ENCODE results near the gene EMSY. TPM values are rescaled to one million over a fixed set of nuclear protein-coding genes. Genes with fewer than 3 reads are reported as not detected.
"Not testable (repeated sequence)": the region's sequence is repeated elsewhere in the genome, so short reads cannot be mapped to it uniquely, and the experiment has no call there.

The EMSY gene, protein sequence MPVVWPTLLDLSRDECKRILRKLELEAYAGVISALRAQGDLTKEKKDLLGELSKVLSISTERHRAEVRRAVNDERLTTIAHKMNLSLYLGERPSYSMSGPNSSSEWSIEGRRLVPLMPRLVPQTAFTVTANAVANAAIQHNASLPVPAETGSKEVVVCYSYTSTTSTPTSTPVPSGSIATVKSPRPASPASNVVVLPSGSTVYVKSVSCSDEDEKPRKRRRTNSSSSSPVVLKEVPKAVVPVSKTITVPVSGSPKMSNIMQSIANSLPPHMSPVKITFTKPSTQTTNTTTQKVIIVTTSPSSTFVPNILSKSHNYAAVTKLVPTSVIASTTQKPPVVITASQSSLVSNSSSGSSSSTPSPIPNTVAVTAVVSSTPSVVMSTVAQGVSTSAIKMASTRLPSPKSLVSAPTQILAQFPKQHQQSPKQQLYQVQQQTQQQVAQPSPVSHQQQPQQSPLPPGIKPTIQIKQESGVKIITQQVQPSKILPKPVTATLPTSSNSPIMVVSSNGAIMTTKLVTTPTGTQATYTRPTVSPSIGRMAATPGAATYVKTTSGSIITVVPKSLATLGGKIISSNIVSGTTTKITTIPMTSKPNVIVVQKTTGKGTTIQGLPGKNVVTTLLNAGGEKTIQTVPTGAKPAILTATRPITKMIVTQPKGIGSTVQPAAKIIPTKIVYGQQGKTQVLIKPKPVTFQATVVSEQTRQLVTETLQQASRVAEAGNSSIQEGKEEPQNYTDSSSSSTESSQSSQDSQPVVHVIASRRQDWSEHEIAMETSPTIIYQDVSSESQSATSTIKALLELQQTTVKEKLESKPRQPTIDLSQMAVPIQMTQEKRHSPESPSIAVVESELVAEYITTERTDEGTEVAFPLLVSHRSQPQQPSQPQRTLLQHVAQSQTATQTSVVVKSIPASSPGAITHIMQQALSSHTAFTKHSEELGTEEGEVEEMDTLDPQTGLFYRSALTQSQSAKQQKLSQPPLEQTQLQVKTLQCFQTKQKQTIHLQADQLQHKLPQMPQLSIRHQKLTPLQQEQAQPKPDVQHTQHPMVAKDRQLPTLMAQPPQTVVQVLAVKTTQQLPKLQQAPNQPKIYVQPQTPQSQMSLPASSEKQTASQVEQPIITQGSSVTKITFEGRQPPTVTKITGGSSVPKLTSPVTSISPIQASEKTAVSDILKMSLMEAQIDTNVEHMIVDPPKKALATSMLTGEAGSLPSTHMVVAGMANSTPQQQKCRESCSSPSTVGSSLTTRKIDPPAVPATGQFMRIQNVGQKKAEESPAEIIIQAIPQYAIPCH (N-terminal part only)
- total RNA-seq = 18.3 TPM

DNA sequence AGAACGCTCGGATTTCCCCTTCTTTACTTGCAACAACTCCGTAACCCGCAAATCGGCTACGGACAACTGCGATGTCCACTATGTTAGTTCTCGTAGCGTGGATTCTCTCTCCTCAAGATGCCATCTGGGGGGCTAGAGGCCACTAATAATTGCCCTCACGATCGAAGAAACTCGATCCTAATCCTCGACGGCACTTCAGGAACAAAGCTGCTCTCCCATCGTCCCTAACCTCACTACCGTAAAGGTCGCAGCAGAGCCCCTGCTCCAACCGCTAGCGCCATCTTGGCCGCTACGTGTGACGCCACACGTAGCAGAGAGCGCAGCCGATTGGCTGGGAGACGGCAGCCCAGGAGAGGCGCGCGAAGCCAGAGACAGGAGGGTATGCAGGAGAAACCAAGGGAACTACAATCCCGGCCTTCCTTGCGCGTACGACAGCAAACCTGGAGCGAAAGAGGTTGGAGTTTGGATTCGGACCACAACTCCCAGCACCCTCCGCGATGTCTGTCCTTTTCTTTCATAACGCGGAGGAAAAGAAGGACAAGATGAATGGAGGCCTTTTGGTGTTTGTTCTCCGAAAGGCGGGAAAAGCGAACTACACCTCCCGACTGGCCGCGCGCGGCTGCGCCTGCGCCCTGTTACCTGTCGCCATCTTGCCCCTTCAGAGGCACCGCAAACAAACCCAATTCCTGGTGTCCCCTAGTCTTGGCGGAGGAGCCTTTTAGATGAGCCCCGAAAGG, at the start of gene EMSY:
Gene EMSY (plus strand): TSS at position 635 of the 737 bp plus-strand sequence. CDS start 1,921 bp downstream, outside the sequence.
- peak; percentile 98 for DNase-seq (ENCODE audit: low spot score)

DNA sequence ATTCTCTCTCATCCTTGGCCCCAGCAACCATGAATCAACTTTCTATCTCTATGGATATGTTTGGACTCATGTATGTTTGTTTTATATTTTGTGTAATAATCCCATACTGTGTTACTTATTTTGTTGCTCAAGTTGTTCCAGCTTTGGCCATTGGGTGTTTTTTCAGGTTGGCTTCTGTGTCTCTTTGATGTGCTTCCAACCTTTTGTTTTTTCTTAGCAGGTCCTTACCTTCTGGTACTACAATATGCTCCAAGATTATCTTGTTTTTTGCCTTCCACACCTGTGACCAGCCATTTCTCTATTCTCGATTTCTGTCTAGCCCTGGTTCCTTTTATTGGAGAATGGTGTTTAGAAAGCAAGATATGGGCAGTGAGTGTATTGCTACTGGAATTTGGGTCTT, 49.5 kb upstream of the EMSY start:
- DNase-seq (ENCODE audit: low spot score) = no peak

DNA sequence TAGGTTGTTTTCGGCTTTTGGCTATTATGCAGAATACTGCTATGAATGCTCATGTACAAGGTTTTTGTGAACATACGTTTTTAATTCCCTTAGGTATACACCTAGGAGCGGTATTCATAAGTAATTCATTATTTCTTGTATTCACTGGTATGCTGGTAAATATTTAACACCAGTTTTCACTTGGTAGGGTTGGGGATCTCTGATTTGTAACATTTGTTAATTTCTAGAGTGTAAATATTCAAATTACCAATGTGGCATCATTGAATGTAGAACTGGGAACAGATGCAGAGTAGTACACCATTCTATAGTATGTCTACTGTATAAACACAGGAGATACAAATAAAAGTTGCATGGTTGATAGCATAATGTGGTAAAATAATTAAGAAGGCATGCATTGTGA, 47.4 kb upstream of the EMSY start:
- DNase-seq (ENCODE audit: low spot score) = no peak

DNA sequence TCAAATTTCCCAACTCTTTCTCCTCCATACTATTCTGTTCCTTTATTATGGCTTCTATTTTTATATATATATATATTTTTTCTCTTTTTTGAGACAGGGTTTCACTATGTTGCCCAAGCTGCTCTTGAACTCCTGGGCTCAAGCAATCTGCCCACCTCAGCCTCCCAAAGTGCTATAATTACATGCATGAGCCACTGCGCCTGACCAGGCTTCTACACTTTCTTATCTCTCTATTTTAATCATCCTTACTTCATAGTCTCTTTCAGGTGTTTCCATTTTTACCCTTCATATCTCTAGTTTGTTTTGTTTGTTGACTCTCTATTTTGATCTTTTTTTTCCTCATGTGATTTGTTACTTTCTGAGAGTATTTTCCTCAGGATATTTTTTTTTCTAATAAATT, 43.9 kb upstream of the EMSY start:
- DNase-seq (ENCODE audit: low spot score) = no peak

DNA sequence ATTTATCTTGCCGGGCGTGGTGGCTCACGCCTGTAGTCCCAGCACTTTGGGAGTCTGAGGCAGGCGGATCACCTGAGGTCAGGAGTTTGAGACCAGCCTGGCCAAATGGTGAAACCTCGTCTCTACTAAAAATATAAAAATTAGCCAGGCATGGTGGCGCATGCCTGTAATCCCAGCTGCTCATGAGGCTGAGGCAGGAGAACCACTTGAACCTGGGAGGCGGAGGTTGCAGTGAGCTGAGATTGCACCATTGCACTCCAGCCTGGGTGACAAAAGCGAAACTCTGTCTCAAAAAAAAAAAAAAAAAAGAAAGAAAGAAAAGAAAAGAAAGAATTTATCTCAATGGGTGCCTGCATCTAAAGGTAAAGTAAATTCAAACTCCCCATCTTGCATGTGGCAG, 43.3 kb upstream of the EMSY start:
- not testable (repeated sequence) for DNase-seq (ENCODE audit: low spot score)

DNA sequence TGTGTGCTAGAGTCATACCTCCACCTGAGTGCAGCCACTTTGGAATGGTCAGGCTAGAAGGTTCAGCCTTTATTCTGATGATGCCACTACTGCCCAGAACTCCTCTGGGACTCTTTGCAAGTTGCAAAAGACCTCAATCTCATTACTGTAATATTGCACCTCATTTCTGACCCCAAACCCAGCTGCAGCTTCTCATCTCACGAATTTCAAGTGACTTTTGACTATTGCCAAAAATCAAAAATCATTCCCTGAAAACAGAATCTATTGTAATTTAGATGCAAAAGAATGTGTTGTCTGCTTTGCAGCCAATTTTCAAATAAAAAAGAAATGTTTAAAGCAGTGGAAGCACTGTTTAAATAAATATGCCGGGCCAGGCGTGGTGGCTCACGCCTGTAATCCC, 38.5 kb upstream of the EMSY start:
- DNase-seq (ENCODE audit: low spot score) = no peak

DNA sequence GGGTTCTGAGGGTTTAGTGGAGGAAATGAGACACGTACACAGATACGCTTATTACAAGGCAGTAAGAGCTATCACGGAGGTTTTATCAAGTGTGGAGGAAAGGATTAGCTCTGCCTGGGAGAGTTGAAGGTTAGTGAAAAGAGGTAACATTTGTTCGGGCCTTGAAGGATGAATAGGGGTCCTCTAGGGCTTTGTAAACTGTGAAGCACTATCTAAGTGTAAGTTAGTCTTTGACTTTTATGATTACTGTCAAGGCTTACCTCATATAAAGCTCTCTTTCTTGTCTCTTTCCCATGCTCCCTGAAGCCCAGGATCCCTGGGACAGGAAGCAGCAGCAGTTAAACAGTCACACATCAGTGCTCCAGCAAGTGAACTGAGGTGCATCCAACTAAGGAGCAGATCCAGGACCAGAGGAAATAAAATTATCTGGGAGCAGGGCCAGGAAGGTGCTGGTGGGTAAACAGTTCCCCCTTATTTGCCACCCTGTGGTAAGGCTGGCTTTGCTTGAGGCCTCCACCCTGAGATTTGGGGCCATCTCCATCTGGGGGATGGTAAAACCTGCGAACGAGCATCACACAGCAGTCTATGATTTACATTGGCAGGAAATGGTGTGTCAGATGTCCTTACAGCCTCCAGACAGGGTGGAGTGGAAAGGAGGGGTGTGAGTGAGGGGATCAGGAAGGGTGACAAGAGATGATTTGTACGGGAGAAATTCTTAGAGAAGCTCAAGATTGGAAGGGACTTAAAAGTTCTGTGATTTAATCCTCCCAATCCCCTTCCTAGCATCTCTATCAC, 36.5 kb upstream of the EMSY start:
- no peak for DNase-seq (ENCODE audit: low spot score)

DNA sequence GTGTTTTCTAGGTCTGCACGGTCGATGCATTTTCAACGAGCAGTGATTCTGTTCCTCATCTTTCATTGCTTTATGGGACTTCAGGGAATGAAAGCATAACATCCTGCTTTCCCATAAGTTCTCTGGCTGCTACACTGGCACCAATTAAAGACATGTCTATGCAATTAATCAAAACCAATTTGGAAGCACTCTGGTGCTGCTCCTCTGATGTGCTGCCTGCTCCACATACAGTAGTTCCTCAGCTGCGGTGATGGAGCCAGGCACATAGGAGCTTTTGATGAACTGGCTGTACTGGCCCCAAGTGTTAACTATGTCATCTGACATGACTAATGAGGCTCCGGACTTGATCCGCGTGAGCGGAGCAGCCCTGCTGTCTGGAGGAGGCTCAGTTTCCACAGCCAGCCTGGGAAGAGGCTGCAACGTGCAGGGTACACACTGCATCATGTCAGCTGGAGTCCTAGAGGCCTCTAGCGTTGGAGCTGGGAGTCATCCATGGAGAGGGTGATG, 33.9 kb upstream of the EMSY start:
- no peak for DNase-seq (ENCODE audit: low spot score)

DNA sequence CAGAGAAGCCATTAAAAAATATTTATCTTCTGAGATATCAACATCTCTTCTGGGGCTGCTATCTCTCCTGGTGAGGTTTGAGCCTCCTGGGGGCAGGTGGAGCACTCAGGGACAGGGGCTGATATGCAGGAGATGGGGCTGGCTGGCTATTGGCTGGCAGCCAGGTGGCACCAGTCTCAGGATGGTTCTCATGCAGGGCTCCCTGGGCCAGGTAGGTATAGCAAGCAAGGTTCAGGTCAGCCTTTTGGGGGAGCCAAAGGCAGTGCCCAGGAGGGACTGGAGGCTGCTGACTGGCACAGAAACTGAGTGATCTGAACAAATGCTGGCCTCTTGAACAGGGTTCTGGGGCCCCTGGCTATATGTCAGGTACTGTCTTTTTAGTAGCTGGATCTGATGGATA, 29.7 kb upstream of the EMSY start:
- no peak for DNase-seq (ENCODE audit: low spot score)

DNA sequence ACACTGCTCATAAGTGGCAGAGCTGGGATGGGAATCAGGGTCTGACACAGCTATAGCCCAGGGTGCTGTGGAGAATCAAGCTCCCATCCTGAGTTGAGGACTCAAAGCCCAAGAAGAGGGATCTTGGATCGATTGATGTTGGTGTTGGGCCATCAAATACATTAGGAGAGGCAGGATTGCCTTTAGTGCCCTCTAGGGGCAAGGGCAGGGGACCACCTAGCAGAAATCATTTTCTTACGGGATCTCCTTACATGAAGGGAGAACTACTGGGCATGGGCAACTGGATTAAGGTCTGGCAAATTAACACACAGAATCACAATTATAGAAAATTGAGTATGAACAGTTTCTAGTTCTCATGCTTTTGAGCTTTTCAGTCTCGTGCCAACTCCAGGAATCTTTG, 24.9 kb upstream of the EMSY start:
- DNase-seq (ENCODE audit: low spot score) = no peak

DNA sequence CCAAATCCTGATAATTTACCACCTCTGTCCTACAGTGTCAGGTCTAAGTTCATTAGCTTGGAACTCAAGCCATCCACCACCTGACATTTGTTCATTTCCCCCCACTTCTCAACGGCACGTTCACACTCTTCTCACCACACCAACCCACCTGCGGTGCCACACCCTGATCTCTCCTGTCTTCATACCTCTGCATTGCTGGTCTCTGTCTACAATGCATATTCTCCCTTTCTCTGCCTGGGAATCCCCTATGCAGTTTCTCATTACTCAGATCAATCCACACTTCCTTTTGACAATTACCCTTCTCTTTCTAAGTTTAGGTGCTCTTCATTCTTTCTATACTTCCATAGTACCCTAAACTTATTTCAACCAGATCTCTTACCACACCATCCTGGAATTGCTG, 20.4 kb upstream of the EMSY start:
- DNase-seq (ENCODE audit: low spot score) = no peak

DNA sequence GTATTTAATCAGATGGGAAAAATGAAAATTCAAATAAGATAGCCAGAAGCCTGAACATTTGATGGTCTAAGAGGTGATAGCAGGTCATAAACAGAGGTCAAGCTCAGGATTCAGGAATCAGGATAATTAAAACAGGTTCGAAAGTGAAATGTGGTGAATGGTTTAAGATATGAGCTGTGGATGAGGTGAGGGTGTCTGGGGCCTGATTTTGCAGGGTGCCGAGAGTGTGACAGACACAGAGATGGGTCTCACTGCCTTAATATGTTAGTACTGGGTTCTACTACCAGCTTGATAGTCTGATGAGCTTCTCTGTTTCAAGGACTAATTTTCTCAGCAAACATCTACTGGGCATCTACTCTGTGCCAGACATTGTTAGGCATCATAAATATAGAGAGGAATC, 19.9 kb upstream of the EMSY start:
- DNase-seq (ENCODE audit: low spot score) = no peak

DNA sequence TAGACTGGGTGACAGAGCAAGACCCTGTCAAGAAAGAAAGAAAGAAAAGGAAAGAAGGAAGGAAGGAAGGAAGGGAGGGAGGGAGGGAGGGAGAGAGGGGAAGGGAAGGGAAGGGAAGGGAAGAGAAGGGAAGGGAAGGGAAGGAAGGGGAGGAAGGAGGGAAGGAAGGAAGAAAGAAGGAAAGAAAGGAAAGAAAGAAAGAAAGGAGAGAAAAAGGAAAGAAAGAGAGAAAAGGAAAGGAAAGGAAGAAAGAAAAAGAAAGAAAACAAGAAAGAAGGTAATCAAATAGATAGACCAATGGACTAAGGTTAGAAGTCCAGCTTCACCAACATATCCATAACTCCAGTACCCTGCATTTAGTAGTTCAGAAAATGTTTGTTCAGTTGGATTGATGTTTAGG, 18.2 kb upstream of the EMSY start:
- DNase-seq (ENCODE audit: low spot score) = no peak

DNA sequence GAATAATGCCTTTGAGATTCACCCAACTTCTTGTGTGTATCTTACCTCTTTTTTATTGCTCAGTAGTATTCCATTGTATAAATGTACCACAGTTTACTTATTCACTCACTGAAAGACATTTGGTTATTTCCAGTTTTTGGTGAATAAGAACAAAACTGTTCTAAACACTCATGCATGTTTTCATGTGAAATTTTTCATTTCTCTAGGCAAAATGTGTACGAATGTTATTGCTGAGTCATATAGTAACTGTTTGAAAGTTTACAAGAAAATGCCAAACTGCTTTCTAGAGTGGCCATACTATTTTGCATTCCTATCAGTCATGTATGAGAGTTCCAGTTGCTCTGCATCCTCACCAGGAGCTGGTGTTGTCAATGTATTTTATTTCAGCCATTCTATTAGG, 8.8 kb upstream of the EMSY start:
- DNase-seq (ENCODE audit: low spot score) = no peak

DNA sequence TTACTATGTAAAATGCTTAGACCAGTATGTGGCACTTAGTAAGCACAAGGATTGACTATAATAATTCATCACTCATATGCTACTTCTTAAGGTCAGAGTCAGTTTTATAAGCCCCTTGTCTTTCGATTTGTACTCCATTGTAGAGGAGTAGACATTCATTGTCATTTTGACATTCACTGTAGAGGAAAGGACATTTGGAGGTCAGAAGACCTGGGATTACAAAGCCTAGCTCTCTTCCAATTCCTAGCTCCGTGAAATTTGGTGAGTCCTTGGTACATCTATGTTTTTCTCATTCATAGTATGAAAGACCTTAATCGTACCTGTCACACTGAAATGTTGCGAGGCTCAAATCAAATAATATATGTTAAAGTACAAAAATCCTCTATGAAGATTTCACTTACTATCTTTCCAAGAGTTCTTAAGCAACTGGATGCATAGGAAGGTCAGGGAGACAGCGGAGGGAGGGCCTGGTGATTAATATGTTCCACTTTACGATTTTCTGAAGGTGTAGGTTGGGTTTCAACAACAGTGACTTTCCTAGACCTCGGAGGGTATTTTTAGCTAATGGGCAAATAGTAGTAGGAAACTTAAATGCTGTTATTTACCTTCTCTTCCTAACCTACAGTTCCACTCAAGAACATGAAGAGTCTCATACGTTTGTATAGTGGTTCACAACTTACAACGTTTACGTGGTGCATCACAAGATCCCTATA, 1.4 kb upstream of the EMSY start:
- no peak for DNase-seq (ENCODE audit: low spot score)

DNA sequence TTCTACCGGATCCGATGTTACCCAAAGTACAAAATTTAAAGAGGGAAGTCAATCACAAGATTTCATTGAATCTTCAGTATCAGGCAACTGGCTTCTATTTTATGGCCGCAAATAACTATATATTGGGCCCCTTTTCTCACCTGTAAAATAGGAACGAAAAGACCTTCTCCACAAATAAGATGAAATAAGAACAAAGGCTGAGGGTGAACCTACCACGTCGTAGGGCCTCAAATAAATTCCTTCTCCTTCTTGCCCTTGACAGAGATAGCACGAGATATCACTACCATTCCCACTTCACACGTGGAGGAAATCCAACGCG, 794 bp upstream of the EMSY start:
- DNase-seq (ENCODE audit: low spot score) = no peak

DNA sequence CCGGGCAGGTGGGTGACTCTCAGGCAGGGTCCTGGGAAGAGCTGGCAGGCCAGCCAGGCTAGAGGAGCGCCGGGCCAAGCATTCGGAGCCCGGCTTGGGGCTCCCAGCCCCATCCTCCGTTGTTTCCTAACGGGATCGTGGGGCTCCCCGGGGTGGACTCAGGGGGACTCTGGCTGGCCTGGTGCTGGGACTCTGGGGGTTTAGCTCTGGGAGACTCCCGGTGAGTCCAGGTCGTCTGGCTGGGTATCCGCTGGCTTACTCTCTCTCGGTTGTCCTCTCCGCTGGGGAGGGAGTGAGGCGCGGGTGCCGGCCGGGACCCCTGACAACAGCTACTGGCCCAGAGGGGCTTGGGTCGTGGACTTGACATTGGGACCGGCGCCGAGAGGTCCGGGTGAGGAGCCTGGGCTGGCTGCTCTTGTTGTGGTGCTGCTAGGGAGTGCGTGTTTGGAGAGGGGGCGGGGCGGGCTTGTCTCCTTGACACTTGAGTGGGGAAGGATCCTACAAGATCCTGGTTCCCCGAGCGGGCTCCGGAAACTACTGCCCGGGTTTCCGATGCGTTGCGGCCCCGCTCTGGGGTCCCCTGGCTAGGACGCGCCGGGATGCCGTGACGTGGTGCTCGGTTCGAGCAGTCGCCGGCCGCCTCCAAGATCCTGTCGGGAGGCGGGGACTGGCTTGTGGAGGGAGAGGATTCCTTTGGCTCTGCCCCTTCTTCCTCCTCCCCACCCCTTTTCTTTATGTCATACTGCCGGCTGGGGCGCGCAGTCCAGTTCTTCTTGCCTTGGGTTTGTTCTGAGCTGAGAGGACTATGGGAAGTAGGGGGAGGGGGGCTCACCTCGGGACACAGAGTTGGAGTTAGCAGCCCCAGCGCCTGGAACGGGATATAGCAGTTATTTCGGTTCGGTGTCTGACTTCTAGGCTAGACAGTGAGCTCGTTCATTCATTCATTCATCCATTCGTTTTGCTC, 585 bp downstream of the EMSY start:
- DNase-seq (ENCODE audit: low spot score) = peak; percentile 59

DNA sequence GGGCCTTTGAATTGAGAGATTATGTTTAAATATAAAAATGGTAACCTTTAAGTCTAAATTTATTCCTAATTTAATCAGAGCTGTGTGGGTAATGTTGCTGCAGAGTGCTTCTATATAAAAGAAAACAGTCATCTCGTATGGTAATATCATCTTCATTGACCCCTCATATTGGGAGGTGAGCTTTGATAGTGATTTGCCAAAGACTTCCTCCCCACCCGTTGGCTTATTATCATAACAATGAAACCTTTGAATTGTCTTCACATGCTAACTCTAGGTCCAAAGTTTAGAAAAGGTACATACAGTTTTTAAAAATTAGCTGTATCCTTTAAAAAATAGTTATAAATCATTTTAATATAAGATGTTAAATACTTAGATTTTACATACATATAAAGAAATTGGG, 3.7 kb downstream of the EMSY start:
- no peak for DNase-seq (ENCODE audit: low spot score)

DNA sequence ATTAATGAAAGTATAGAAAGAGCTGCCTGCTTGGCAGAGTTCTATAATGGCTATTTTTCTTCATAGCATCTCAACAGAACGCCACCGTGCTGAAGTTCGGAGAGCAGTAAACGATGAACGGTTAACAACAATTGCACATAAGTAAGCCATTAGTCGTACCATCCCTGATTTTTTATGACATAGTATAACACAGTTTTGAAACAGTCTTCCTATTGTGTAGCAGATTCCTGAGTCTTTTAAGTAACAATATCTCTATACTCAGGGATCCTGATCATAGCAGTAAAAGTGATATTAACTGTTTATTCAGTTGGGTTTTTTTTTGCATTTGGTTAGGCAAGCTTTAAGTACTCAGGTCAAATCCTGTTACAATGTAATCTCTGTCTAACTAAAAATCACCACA, 8.4 kb downstream of the EMSY start:
- no peak for DNase-seq (ENCODE audit: low spot score)
